WERI-Rb-1 (cell line): ENCODE data around the gene MAGEA3.

ENCODE experiments used
- DNase-seq: peaks from one replicate; pipeline ENCODE4 v3.0.0-alpha.2; 2020
- H3K27ac ChIP-seq: fragments of 250-450 bp; sonication (Bioruptor Pico); 2 replicates; pipeline ENCODE4 v1.5.1; 2020; ENCODE audit warnings: mild to moderate bottlenecking, moderate library complexity
- H3K27me3 ChIP-seq: fragments of 250-450 bp; sonication (Bioruptor Pico); 2 replicates; pipeline ENCODE4 v1.5.1; 2021; ENCODE audit warnings: mild to moderate bottlenecking, low read depth, moderate library complexity; ENCODE audit not compliant: insufficient read depth, severe bottlenecking
- H3K36me3 ChIP-seq: fragments of 250-450 bp; sonication (Bioruptor Pico); 2 replicates; pipeline ENCODE4 v1.5.1; 2020; ENCODE audit warnings: mild to moderate bottlenecking, moderate library complexity
- H3K4me3 ChIP-seq: 2 replicates; pipeline ENCODE4 v1.5.1; 2011; ENCODE audit warnings: low read depth, mild to moderate bottlenecking, control low read depth, low read length
- H3K9me3 ChIP-seq: fragments of 250-450 bp; sonication (Bioruptor Pico); 2 replicates; pipeline ENCODE4 v1.5.1; 2021; ENCODE audit warnings: mild to moderate bottlenecking, moderate library complexity; ENCODE audit not compliant: severe bottlenecking
- CTCF ChIP-seq: IDR thresholded peaks from 2 replicates; pipeline ENCODE4 v1.5.1; 2011; ENCODE audit warnings: low read depth, mild to moderate bottlenecking, control low read depth, inconsistent platforms, low read length

The MAGEA3 gene

GRCh38 chrX:152738560-152738959, 40.0 kb downstream of the MAGEA3 start:
- Histone ChIP-seq H3K9me3 (no peaks in the 10 kb centered on the region), H3K27me3 (peaks cover 72% of the 10 kb centered on the region), H3K36me3 (no peaks in the 10 kb centered on the region), H3K4me3 (no peak overlapping the region), H3K27ac (no peak overlapping the region)
- TF ChIP-seq CTCF = no peak
- no peak for DNase-seq
